GM12878 (cell line): ENCODE measurements around the gene NRXN3. TPM values are rescaled to one million over a fixed set of nuclear protein-coding genes. Genes with fewer than 3 reads are reported as not detected.

Experiments used
- ATAC-seq: fragments of 200-7000 bp; cut with Tn5 transposase; 3 replicates; pipeline ENCODE4 v1.9.1; 2020; ENCODE audit warnings: mild to moderate bottlenecking, moderate library complexity
- BruUV-seq: library from RNA; stranded (reverse); fragments of 400-500 nt; replicated peaks from 2 replicates; lab custom pipeline; 2021; lab: Mats Ljungman, UMichigan
- CTCF ChIA-PET: fragments of 300-600 bp; sonication (Branson Sonifier 250); formaldehyde crosslinking; extraction: SDS; loops from one replicate; lab custom pipeline; 2021; ENCODE audit warnings: inconsistent platforms; lab: Yijun Ruan, JAX
- POLR2A ChIA-PET: fragments of 350-600 bp; formaldehyde crosslinking; extraction: SDS; loops from one replicate; lab custom pipeline; 2021; ENCODE audit warnings: inconsistent platforms; lab: Charles Lee
- RAD21 ChIA-PET: fragments of 300-600 bp; sonication (Branson Sonifier 250); formaldehyde crosslinking; loops from one replicate; lab custom pipeline; 2023; ENCODE audit warnings: antibody characterized with exemption; ENCODE audit not compliant: unreplicated experiment; lab: Charles Lee
- SMC1A ChIA-PET: fragments of 300-600 bp; sonication (Branson Sonifier 250); formaldehyde crosslinking; loops from one replicate; lab custom pipeline; 2023; ENCODE audit not compliant: unreplicated experiment, uncharacterized antibody; lab: Charles Lee
- DNase-seq: peaks from one replicate; pipeline ENCODE4 v3.0.0-alpha.2; 2011; ENCODE audit warnings: low read depth, low spot score
- FAIRE-seq: peaks from 3 replicates; lab custom pipeline; 2011; peaks lifted over from hg19 to GRCh38; lab: Jason Lieb, UNC
- H2AFZ ChIP-seq: 2 replicates; pipeline ENCODE4 v1.6.0; 2011; ENCODE audit warnings: low read depth, low read length, control low read depth; ENCODE audit not compliant: control insufficient read depth
- H3K27ac ChIP-seq: 2 replicates; pipeline ENCODE4 v1.5.1; 2011; ENCODE audit warnings: control low read depth; ENCODE audit not compliant: control insufficient read depth, insufficient read depth
- H3K27me3 ChIP-seq, 2 experiments: replicated peaks in 1 of 2; 2 replicates each; pipeline versions ENCODE4 v1.6.0 to v1.6.1; 2011; ENCODE audit warnings: low read length in 1 of 2; ENCODE audit not compliant: control insufficient read depth in 2 of 2, insufficient read depth in 2 of 2
- H3K36me3 ChIP-seq, 2 experiments: 2 replicates each; pipeline ENCODE4 v1.5.1; 2011; ENCODE audit warnings: low read length in 1 of 2; ENCODE audit not compliant: control insufficient read depth in 2 of 2, insufficient read depth in 2 of 2
- H3K4me1 ChIP-seq: 2 replicates; pipeline ENCODE4 v1.6.1; 2011; ENCODE audit warnings: mild to moderate bottlenecking, low read length, moderate library complexity, mixed read lengths; ENCODE audit not compliant: control insufficient read depth, insufficient read depth
- H3K4me2 ChIP-seq: 2 replicates; pipeline ENCODE4 v1.6.0; 2011; ENCODE audit warnings: control low read depth; ENCODE audit not compliant: control insufficient read depth, insufficient read depth
- H3K4me3 ChIP-seq: fragments of 200-600 bp; sonication (generic); 2 replicates; pipeline ENCODE4 v1.5.1; 2016
- H3K79me2 ChIP-seq: 2 replicates; pipeline ENCODE4 v1.6.0; 2011; ENCODE audit warnings: low read length; ENCODE audit not compliant: control insufficient read depth, insufficient read depth
- H3K9ac ChIP-seq: 2 replicates; pipeline ENCODE4 v1.8.0; 2011; ENCODE audit warnings: low read length, control low read depth, mixed read lengths; ENCODE audit not compliant: control insufficient read depth, insufficient read depth
- H3K9me3 ChIP-seq: replicated peaks from 3 replicates; pipeline ENCODE4 v1.5.1; 2011; ENCODE audit warnings: mild to moderate bottlenecking, low read length; ENCODE audit not compliant: control insufficient read depth, insufficient read depth
- H4K20me1 ChIP-seq: 2 replicates; pipeline ENCODE4 v1.6.0; 2011; ENCODE audit not compliant: control insufficient read depth, insufficient read depth
- ATF3 ChIP-seq: IDR thresholded peaks from 2 replicates; pipeline ENCODE4 v1.6.1; 2011; ENCODE audit warnings: low read depth, mild to moderate bottlenecking, low read length, moderate library complexity, borderline replicate concordance; ENCODE audit errors: extremely low read depth
- CBFB ChIP-seq: IDR thresholded peaks from 2 replicates; pipeline ENCODE4 v1.6.1; 2016; ENCODE audit warnings: antibody characterized with exemption, low read depth
- CREM ChIP-seq: IDR thresholded peaks from 2 replicates; pipeline ENCODE4 v1.6.1; 2014; ENCODE audit warnings: antibody characterized with exemption, low read depth
- DPF2 ChIP-seq: fragments of 450-650 bp; IDR thresholded peaks from 2 replicates; pipeline ENCODE4 v1.6.1; 2017; ENCODE audit warnings: mild to moderate bottlenecking
- IKZF2 ChIP-seq, 2 experiments: fragments of 450-650 bp; IDR thresholded peaks; 2 replicates each; pipeline ENCODE4 v1.6.1; 2017; ENCODE audit warnings: mild to moderate bottlenecking in 2 of 2, moderate library complexity in 2 of 2
- SUPT20H ChIP-seq: IDR thresholded peaks from 2 replicates; pipeline ENCODE4 v1.6.1; 2011; ENCODE audit warnings: low read depth, mild to moderate bottlenecking, low read length, moderate library complexity, borderline replicate concordance; ENCODE audit not compliant: control insufficient read depth
- TARDBP ChIP-seq: IDR thresholded peaks from 2 replicates; pipeline ENCODE4 v1.6.1; 2016; ENCODE audit warnings: borderline replicate concordance
- whole genome bisulfite sequencing: methylation state at CpG from one replicate; pipeline ENCODE4 v1.1.6; 2016; ENCODE audit warnings: low lambda C conversion rate; ENCODE audit not compliant: insufficient replicate concordance, insufficient coverage; ENCODE audit errors: missing lambda C conversion rate; 5-methylcytosine and 5-hydroxymethylcytosine counted together
- in situ Hi-C: fragments of 300-500 bp; cut with MboI; formaldehyde crosslinking; loops from 9 replicates; pipeline ENCODE4 v1.14.3; 2018; ENCODE audit warnings: mixed read lengths
- intact Hi-C: fragments of 100-400 bp; cut with micrococcal nuclease; formaldehyde crosslinking; loops from one replicate; pipeline ENCODE4 v1.14.2; 2022; ENCODE audit not compliant: unreplicated experiment
- polyA plus RNA-seq, 11 experiments: library from polyadenylated mRNA; depleted of rRNA in 4 of 11; unstranded in 6 of 11; stranded (reverse) in 5 of 11; fragments of >200 nt; fragmentation: Nextera tagmentation in 4 of 11; fragmentation: Illumina TruSeq in 1 of 11; extraction: Ambion mirVana in 4 of 11; extraction: Trizol in 1 of 11; gene quantifications; 1 replicate in 1 of 11; 2 replicates in 10 of 11; pipeline versions ENCODE4 v1.2.1 to v1.2.3, GENCODE V29; 2011 to 2016; ENCODE audit warnings: inconsistent platforms in 2 of 11, missing spikeins in 2 of 11, low read depth in 1 of 11
- total RNA-seq, 4 experiments: library from RNA; depleted of rRNA in 3 of 4; stranded (reverse); fragments of >200 nt in 3 of 4; fragmentation: Illumina TruSeq in 1 of 4; extraction: Trizol in 1 of 4; gene quantifications; 2 replicates each; pipeline versions ENCODE4 v1.2.1 to v1.2.3, GENCODE V29; 2013 to 2021
- TF ChIP-seq, protein P1 (sequence below): fragments of 150-350 bp; IDR thresholded peaks from 2 replicates; pipeline ENCODE4 v1.6.1; 2016; ENCODE audit warnings: low read depth, low read length

NRXN3 gene
- total and polyA plus RNA-seq, 10 of the 15 experiments (the other 5 are each of a cell fraction or from before 2014, with no cell fraction given) = 0.52 to 3.3 (median 1.4) TPM

DNA sequence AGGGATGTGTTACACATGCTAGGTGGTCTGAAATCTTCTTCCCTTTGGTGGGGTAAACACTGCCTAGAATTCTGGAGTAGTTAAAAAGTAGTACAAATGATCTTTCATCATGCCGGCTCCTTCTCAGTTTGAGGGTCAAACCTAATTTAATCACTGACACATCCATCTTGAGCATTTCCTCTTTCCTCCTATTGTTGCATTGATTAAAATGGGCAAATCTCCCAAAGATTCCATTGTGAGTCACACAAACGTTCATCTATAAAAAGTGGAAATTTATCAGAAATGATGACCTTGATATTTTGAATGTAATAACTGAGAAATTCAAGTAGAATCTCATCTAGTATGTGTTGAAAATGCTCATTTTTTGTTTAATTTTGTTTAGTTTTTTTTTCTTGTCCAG is 996.0 kb downstream of the NRXN3 start:
- POLR2A ChIA-PET = no interaction called here
- no TSS peak for BruUV-seq
- no peaks in the 10 kb centered on the region; the same call in 2 of the 3 replicates for H3K9me3 ChIP-seq

More for the DNA sequence above, 996.0 kb downstream of the NRXN3 start:
- DNase-seq (no peak), FAIRE-seq (no peak), ATAC-seq (no peak)
- CTCF ChIA-PET = no interaction called here
- H3K9ac ChIP-seq = no peak overlapping the region
- H2AFZ ChIP-seq = no peak overlapping the region
- no peaks in the 10 kb centered on the region for H3K4me1 ChIP-seq
- H3K27ac ChIP-seq = no peak overlapping the region
- H3K36me3 ChIP-seq = no peaks in the 10 kb centered on the region
- H3K79me2 ChIP-seq = no peaks in the 10 kb centered on the region
- in situ Hi-C loops = no loop called here
- no peak for TF ChIP-seq CREM
- TF ChIP-seq CBFB = no peak
- TF ChIP-seq SUPT20H = no peak
- no peak for TF ChIP-seq ATF3
- no peak for TF ChIP-seq IKZF2 (IDR thresholded peaks at IDR 0.05)
- no peak for TF ChIP-seq DPF2
- TF ChIP-seq TARDBP = no peak
- TF ChIP-seq, protein P1, sequence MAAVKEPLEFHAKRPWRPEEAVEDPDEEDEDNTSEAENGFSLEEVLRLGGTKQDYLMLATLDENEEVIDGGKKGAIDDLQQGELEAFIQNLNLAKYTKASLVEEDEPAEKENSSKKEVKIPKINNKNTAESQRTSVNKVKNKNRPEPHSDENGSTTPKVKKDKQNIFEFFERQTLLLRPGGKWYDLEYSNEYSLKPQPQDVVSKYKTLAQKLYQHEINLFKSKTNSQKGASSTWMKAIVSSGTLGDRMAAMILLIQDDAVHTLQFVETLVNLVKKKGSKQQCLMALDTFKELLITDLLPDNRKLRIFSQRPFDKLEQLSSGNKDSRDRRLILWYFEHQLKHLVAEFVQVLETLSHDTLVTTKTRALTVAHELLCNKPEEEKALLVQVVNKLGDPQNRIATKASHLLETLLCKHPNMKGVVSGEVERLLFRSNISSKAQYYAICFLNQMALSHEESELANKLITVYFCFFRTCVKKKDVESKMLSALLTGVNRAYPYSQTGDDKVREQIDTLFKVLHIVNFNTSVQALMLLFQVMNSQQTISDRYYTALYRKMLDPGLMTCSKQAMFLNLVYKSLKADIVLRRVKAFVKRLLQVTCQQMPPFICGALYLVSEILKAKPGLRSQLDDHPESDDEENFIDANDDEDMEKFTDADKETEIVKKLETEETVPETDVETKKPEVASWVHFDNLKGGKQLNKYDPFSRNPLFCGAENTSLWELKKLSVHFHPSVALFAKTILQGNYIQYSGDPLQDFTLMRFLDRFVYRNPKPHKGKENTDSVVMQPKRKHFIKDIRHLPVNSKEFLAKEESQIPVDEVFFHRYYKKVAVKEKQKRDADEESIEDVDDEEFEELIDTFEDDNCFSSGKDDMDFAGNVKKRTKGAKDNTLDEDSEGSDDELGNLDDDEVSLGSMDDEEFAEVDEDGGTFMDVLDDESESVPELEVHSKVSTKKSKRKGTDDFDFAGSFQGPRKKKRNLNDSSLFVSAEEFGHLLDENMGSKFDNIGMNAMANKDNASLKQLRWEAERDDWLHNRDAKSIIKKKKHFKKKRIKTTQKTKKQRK = no peak
- SMC1A ChIA-PET = no interaction called here
- 12% methylated on average over 2 of the region's 2 CpGs for WGBS
- no peak overlapping the region for H3K4me2 ChIP-seq
- no peaks in the 10 kb centered on the region for H4K20me1 ChIP-seq
- no peak overlapping the region for H3K4me3 ChIP-seq
- H3K27me3 ChIP-seq = no peaks in the 10 kb centered on the region
- RAD21 ChIA-PET = no interaction called here
- intact Hi-C loops = no loop called here
